CD4-positive, alpha-beta T cell treated with Interleukin-15 for 1 hour (primary cell): ENCODE results near the gene DMD.
"Not testable (repeated sequence)": the region's sequence is repeated elsewhere in the genome, so short reads cannot be mapped to it uniquely, and the experiment has no call there.

Experiments used
- DNase-seq: peaks from one replicate; pipeline ENCODE4 v3.0.0-alpha.2; 2020

DMD gene

DNA sequence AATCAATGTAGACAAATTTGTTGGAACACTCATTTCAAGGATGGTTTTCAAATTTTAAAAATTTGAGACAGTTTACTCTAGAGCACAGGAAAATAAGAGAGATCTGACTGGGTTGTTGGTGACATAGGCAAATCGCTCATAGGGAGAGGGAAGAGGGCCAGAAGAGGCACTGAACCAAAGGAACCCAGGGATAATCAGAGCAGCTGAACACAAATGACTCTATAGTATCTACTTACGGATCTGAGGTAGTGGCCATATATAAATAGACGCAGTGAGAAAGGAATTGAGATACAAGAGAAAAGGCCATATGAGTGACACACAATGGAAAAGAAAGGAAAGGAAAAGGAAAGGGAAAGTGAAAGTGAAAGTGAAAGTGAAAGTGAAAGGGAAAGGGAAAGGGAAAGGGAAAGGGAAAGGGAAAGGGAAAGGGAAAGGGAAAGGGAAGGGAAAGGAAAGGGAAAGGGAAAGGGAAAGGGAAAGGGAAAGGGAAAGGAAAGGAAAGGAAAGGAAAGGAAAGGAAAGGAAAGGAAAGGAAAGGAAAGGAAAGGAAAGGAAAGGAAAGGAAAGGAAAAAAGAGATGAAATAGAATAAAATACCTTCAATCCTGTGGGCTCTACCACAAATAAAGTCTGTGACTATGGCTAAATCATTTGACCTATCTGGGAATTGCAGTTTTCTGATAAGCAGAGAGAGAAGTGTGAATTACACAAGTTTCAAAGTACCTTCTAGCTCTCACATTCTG is 759.2 kb downstream of the DMD start:
- DNase-seq = no peak

DNA sequence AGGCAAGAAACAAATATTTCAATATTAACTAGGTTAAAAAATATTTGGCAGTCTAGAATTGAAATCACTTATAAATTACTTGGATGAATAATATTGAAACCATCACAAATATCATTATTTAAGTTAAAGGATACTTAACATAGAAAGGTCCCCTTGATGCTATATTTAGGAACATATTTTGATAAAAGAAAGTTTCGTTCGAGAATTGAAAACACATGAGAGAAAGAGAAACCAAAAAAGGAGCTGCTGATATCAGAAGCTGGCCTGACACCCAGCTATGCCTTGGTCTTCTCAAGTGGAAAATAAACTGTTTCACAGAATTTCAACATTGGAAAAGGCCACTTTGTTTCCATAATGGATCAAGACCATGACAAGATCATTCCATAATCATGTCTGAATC is 762.4 kb downstream of the DMD start:
- DNase-seq = no peak

- DNase-seq = no peak
Observed at GRCh38 chrX:32448320-32448719, 763.0 kb downstream of the DMD start.

- no peak for DNase-seq
Observed at GRCh38 chrX:32447640-32448039, 763.7 kb downstream of the DMD start.

DNA sequence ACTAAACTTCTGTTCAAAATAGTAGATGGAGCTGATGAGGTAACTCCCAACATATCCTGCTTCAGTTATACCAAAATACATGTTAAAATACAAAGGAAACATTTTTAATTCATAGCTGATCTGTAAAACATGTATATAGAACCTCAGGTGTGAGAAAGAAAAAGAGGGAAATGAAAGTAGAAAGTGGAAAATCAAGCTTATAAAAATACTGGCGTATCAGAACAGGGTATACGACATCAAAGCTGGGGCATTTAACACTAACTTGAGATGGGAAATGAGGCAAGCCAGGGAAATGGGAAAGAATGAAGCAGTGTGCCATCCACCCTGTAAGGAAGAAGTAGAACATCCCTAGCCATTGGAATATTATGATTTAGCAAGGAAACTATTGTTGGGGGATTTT is 767.5 kb downstream of the DMD start:
- no peak for DNase-seq

- no peak for DNase-seq
Observed at GRCh38 chrX:32421266-32421665, 790.1 kb downstream of the DMD start.

- DNase-seq = no peak
Observed at GRCh38 chrX:32408389-32408788, 803.0 kb downstream of the DMD start.

GRCh38 chrX:32397562-32398216 is 813.7 kb downstream of the DMD start:
- DNase-seq = no peak

DNA sequence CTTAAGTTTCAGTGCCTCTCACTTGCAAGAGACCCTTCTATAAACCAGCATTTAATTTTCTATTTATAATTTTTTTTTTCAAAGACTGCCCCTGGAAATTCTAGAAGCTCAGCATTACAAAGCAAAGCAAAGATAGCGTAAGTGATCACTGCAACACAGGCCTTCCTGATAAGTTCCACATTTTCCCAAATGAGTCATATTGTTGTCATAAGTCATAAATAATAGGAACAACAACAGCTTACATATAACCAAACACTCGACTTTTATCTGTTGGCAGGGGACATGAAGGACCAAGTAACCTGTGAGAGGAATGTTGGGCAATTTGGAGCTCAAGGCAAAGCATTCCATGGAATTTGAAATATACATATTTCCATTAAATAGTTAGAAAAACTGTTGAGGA is 815.5 kb downstream of the DMD start:
- no peak for DNase-seq

DNA sequence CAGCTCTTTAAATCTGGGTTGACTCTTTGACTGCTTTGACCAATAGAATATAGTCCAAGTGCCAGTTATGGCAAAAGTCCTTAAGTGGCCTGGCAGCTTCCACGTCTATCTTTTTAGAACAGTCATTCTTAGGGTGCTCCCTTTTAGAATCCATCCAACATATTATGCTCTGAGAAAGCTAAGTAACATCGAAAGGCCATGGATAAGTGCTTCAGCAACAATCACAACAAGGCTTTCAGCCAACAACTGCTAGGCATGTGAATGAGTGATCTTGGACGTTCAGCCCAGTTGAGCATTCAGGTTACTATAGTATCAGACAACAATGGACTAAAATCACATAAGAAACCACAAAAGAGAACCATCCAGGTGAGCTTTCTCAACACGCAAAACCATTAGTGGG is 818.7 kb downstream of the DMD start:
- no peak for DNase-seq

DNA sequence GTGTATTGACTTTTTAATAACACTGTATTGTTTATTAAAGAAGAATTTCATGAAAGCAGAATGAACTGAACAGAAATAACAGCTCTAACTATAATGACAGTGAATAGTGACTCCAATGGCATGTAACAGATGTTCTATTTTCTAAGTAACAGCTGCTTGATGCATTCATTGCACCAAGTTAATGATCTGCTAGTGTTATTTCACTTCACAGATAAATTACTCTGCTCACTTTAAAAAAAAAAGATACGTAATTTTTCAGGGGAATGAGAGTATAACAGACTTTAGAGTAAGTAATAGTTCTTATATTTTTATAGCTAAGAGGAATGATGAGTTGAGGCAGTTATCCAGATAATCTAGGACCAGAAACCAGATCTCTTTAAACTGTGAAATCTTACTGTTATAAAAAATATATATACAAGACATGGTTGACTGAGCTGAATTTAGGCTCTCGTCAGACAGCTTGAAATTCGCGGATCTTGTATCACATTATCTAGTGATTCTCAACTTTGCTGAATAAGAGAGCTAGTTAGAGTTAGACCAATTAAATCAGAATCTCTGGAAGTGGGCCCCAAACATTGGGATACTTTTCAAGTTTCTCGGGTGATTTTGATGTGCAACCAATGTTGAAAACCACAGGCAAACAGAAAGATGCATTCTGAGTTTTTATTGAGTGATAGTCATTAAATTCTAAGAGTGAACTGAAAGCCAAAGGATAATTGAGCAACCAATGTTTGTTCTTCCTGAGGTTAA is 840.7 kb downstream of the DMD start:
- no peak for DNase-seq

DNA sequence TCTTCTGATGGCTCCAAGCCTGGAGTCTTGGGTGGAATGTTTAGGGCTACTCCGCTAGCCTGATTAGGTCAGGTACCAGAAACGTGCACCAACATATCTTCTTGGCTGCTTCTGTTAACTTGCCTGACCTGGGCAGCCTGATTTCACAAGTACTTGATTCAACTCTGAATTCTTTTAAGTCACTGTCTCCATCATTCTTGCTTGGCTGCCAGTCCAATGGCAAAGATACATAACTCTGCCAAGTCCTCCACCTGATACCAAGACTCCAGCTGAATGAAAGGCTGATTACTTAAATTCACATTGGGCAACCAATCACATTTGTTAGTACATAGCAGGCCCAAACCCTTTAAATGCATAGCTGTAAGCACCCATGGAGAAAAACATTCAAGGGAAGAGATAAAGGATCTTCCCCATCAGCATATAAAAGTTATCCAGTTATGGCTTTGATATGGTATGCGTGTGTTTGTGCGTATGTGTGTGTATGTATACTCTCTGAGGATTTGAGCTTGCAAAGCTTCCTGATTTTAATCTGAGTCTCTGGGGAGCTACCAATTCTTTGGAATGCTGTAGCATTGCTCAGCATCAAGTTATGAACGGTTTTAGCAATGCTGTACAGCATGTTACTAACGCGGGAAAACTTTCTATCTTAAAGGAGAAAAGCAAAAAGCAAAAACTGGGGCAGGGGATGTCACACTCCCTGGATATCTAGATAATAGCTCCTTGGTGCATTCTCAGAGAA is 917.2 kb downstream of the DMD start:
- no peak for DNase-seq

DNA sequence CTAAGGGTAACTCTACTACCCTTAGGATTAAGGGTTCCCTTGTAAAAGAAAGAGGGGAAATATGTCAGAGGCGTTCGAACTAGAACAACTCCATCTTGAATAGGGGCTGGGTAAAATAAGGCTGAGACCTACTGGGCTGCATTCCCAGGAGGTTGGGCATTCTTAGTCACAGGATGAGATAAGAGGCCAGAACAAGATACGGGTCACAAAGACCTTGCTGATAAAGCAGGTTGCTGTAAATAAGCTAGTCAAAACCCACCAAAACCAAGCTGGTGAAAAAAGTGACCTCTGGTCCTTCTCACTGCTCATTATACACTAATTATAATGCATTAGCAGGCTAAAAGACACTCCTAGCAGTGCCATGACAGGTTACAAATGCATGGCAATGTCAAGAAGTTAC is 922.0 kb downstream of the DMD start:
- DNase-seq = no peak

- no peak for DNase-seq
Observed at GRCh38 chrX:32281853-32282252, 929.5 kb downstream of the DMD start.

DNA sequence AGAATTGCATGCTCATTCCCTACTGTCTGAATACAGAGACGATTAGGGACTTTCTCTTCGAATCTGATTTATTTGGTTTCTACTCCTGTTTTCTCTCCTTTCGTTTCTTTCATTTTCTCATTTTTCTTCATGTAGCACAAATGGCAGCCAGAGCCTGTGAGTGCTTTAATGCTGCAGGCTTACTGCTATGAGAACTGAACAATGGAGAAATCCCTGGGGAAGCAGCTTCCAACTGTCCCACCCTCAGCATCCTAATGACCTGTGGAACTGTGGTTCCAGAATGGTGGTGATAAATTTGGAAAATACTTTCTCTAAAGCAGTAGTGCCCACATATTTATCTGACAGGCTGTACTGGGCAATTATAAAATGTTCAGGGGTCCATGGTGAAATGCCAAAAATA is 930.4 kb downstream of the DMD start:
- no peak for DNase-seq

DNA sequence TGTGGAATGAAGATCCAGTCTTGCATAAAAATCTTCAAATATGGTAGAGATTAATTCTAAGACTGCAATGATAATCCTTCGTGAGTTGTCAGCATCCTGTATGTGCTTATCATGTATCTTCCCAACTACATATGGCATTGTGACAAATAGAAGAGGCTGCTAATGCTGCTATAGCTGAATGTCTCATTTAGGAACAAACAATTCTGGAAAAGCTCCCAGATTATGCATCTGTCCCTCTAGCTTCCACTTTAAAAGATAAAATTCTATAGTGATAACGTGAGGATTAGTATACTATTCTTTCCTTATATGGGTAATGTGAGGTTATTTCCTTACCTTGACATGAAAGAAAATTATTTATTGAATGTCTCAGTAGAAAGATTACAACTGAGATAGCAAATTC is 930.9 kb downstream of the DMD start:
- no peak for DNase-seq

GRCh38 chrX:32276153-32276552 is 935.2 kb downstream of the DMD start:
- DNase-seq = no peak

- DNase-seq = no peak
Observed at GRCh38 chrX:32269866-32270265, 941.5 kb downstream of the DMD start.

DNA sequence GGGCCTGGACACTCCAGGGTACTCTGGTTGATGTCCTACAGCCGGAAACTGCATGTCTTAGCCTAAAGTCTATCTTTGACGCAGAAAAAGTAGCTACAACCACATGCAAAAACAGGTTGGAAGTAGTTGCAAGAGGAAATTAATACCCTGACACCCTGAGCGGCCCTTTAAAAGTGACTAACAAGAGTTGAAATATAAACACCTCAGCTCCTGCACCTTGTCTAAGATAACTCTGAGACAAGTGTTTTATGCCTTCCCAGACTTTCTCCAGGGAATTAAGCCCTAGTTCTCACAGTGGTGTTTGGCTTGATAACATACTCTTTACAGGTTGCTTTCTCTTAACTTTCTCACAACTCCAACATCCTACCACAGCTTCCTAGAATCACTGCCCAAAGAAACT is 943.1 kb downstream of the DMD start:
- DNase-seq = no peak

GRCh38 chrX:32267796-32268195 is 943.6 kb downstream of the DMD start:
- DNase-seq = no peak

DNA sequence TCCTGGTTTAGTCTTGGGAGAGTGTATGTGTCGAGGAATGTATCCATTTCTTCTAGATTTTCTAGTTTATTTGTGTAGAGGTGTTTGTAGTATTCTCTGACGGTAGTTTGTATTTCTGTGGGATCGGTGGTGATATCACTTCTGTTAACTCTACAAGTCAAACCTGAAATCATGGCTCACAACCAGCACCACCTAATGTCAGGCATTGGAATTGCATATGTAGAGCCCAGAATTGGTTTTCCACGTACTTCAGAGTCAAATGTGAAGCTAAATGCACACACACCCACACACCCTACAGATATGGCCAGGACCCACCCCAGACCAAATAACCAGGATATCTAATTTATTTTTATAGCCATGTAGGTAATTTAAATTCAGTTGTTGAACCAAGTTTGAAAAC is 964.7 kb downstream of the DMD start:
- DNase-seq = not testable (repeated sequence)

DNA sequence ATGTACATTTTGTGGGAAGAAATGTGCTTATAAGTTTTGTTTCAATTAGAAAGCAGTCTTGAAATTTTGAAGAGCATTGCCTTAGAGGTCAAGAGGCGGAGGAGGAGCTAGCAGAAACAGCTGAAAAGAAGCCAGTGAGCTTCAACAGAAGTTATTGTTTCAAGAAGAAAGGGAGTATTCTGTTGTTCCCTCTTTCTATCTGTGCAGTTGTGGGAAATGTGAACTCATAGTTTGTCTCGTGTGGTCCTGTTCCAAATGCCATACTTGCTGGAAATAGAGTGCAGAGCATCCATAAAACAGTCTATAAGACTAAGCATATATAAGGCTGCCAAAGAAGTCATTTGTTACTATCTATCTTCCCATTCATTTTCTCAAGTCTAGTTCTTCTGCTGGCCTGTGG is 1015.7 kb downstream of the DMD start:
- no peak for DNase-seq

DNA sequence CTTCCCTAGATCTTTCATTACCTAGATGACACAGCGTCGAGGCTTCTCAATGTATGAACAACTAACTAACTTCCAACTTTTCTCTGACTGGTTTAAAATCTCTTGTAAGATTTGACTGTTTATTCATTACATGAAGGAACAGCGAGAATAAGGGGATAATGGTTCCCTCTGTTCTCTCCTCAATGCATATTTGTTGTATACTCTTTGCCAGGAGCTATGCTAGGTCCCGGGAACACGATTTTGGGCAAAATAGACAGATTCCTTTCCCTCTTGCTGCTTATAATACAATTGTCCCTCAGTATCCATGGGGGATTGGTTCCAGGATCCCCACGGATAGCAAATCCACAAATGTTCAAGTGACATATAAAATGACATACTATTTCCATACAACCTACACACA is 1020.0 kb downstream of the DMD start:
- DNase-seq = no peak

- no peak for DNase-seq
Observed at GRCh38 chrX:32185160-32185559, 1026.2 kb downstream of the DMD start.
